ENCODE results near the gene OOSP1.
"Not testable (repeated sequence)": the region's sequence is repeated elsewhere in the genome, so short reads cannot be mapped to it uniquely, and the experiment has no call there.

The OOSP1 gene, protein sequence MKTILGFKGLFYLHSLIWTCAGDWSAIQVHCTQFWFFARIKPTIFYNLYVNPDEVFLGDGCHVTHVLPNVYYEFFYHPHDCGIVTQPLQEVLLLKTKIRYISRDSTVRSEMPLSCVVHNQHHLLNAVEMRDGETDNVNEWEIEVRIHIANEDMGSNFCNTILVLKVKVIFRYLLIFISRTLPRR

DNA sequence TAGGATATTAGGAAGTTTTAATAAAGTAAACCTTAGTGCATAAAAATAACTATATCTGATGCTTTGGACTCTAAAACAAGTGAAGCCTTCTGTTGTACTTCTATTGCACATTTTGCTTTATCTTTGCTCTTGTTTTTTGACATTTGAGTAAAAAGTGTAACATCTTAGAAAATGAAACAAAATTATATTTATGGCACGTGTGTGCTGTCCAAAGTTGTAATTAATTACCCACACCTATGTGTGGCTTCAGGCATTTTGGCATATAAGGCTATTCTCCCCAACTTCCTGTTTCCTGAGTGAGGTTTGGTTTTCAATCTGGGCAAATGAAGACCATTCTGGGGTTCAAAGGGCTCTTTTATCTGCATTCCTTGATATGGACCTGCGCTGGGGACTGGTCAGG, at the start of gene OOSP1:
Gene OOSP1, plus strand, starts transcription at position 301 of the 400 bp plus-strand sequence. Its CDS starts 23 bp downstream, at position 324.
- ATAC-seq = no peak
- Mint-ChIP-seq H3K9me3 (peaks cover 4% of the 10 kb centered on the region), H3K27me3 (peaks cover 13% of the 10 kb centered on the region), H3K27ac (no peak within 1 kb of the TSS), H3K4me3 (no peak within 1 kb of the TSS), H3K36me3 (no peaks in the 10 kb centered on the region), H3K4me1 (peaks cover 8% of the 10 kb centered on the region)

- H3K27me3 Mint-ChIP-seq = peaks cover 26% of the 10 kb centered on the region
- peaks cover 5% of the 10 kb centered on the region for H3K36me3 Mint-ChIP-seq
- H3K27ac Mint-ChIP-seq = no peak overlapping the region
- peaks cover 30% of the 10 kb centered on the region for H3K9me3 Mint-ChIP-seq
- no peaks in the 10 kb centered on the region for H3K4me1 Mint-ChIP-seq
- no peak for ATAC-seq
- H3K4me3 Mint-ChIP-seq = no peak overlapping the region
Observed at GRCh38 chr11:59891781-59892181, 46.5 kb upstream of the OOSP1 start.

- Mint-ChIP-seq H3K36me3 (no peaks in the 10 kb centered on the region), H3K4me1 (no peaks in the 10 kb centered on the region), H3K9me3 (peaks cover 9% of the 10 kb centered on the region), H3K27me3 (peaks cover 14% of the 10 kb centered on the region), H3K4me3 (no peak overlapping the region), H3K27ac (no peak overlapping the region)
- no peak for ATAC-seq
Observed at GRCh38 chr11:59894616-59895015, 43.6 kb upstream of the OOSP1 start.

GRCh38 chr11:59898046-59898445, 40.2 kb upstream of the OOSP1 start:
- H3K9me3 Mint-ChIP-seq = no peaks in the 10 kb centered on the region
- ATAC-seq = no peak
- no peaks in the 10 kb centered on the region for H3K4me1 Mint-ChIP-seq
- H3K27ac Mint-ChIP-seq = no peak overlapping the region
- no peak overlapping the region for H3K4me3 Mint-ChIP-seq
- no peaks in the 10 kb centered on the region for H3K36me3 Mint-ChIP-seq
- peaks cover 14% of the 10 kb centered on the region for H3K27me3 Mint-ChIP-seq

DNA sequence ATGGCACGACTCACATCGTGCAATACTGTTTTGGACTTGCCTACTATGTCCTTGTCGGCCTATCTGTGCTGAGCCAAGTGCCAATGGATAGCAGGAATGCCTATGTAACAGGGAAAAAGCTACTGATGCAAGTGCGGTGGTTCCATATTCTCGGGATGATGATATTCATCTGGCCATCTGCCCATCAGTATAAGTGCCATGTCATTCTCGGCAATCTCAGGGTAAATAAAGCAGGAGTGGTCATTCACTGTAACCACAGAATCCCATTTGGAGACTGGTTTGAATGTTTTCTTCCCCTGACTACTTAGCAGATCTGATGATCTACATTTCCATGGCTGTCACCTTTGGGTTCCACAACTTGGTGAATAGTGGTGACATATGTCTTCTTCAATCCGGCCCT, 39.6 kb upstream of the OOSP1 start:
- Mint-ChIP-seq H3K27ac (no peak overlapping the region), H3K36me3 (no peaks in the 10 kb centered on the region), H3K4me3 (no peak overlapping the region), H3K27me3 (peaks cover 14% of the 10 kb centered on the region), H3K9me3 (no peaks in the 10 kb centered on the region), H3K4me1 (no peaks in the 10 kb centered on the region)
- ATAC-seq = no peak

DNA sequence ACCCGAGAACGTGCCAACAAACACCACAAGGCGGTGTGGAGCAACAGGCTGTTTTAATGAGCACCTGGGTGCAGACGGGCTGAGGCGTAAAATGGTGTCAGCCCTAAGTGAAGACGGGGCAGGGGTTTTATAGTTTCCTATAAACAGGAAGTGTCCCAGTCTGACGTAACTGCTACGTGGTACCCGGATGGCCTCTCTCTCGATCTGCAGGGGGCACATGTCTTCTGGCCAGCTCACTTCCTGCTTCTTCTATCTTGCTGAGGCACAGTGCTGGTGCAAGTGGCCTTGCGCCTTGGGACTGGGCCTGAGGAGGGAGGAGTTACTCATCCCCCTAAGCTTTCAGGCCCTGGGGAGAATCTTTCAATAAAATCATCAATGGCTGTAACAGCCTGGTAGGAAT, 38.7 kb upstream of the OOSP1 start:
- Mint-ChIP-seq H3K36me3 (no peaks in the 10 kb centered on the region), H3K27me3 (peaks cover 14% of the 10 kb centered on the region), H3K27ac (no peak overlapping the region), H3K4me3 (no peak overlapping the region), H3K9me3 (no peaks in the 10 kb centered on the region), H3K4me1 (no peaks in the 10 kb centered on the region)
- ATAC-seq = no peak

DNA sequence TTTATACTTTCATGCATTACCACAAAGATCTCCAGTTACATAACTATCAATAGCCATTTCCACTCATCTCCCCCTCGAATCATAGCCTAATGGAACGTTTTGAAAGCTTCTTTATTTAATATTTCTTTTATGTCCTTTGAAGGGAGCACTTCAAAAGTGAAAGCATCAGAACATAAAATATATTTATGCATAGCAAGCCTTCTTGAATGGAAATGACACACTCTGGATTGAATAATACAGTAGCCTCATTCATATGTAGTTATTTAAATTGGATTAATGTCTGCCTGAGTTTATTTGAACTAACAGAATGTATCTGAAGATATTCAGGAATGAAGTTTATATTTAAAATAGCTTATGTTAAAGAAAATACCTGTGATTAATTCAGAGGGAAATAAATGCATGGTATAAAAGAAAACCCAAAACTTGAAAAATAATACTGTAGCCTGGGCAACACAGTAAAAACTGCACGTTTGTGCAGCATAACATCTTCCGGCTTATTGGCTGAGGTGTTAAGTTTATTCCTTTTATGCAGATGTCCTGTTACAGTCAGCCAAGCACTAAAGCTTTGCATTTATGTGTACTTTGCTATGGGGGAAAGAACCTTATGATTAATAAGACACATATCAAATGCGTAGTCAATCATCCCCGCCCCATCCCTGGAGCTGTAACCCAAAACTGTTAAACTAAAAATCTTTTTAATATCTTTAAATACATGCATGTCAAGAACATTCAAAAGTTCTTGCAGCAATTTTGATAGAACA, 37.7 kb upstream of the OOSP1 start:
- no peaks in the 10 kb centered on the region for H3K4me1 Mint-ChIP-seq
- H3K4me3 Mint-ChIP-seq = no peak overlapping the region
- no peaks in the 10 kb centered on the region for H3K36me3 Mint-ChIP-seq
- H3K27ac Mint-ChIP-seq = no peak overlapping the region
- H3K9me3 Mint-ChIP-seq = no peaks in the 10 kb centered on the region
- no peak for ATAC-seq
- peaks cover 8% of the 10 kb centered on the region for H3K27me3 Mint-ChIP-seq

DNA sequence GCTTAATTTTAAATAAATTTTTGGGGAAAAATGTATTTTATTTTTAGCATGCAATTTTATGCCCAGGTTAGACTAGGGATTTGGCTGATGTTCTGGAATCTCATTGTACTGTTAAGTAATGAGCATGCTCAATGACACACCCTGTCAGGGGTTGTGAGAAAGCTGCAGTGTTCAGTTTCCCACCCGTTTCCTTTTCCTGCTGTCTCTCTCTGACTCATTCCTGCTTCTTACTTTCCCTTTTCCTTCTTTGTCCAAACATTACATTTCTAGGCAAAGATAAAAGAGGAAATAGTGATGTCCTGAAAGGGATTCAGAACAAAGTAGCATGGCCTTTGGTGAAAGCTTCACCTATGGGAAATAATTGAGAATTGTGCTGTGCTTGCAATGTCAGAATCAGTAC, 36.9 kb upstream of the OOSP1 start:
- Mint-ChIP-seq H3K4me1 (no peaks in the 10 kb centered on the region), H3K9me3 (no peaks in the 10 kb centered on the region), H3K4me3 (no peak overlapping the region), H3K27ac (no peak overlapping the region), H3K27me3 (peaks cover under 1% of the 10 kb centered on the region), H3K36me3 (no peaks in the 10 kb centered on the region)
- no peak for ATAC-seq

- ATAC-seq, H3K27me3 Mint-ChIP-seq, H3K36me3 Mint-ChIP-seq, H3K4me3 Mint-ChIP-seq, H3K27ac Mint-ChIP-seq, H3K9me3 Mint-ChIP-seq, H3K4me1 Mint-ChIP-seq: not testable (repeated sequence)
Observed at GRCh38 chr11:59903569-59903968, 34.7 kb upstream of the OOSP1 start.

- Mint-ChIP-seq H3K9me3 (peaks cover 26% of the 10 kb centered on the region), H3K4me1 (no peaks in the 10 kb centered on the region), H3K27me3 (peaks cover 9% of the 10 kb centered on the region), H3K36me3 (peaks cover 5% of the 10 kb centered on the region), H3K27ac (no peak overlapping the region), H3K4me3 (no peak overlapping the region)
- ATAC-seq = no peak
Observed at GRCh38 chr11:59918480-59918879, 19.8 kb upstream of the OOSP1 start.

GRCh38 chr11:59918987-59919589, 19.1 kb upstream of the OOSP1 start:
- Mint-ChIP-seq H3K27ac (no peak overlapping the region), H3K4me3 (no peak overlapping the region), H3K9me3 (peaks cover 29% of the 10 kb centered on the region), H3K36me3 (peaks cover 5% of the 10 kb centered on the region), H3K4me1 (no peaks in the 10 kb centered on the region), H3K27me3 (peaks cover 9% of the 10 kb centered on the region)
- no peak for ATAC-seq

GRCh38 chr11:59923813-59924212, 14.4 kb upstream of the OOSP1 start:
- no peaks in the 10 kb centered on the region for H3K4me1 Mint-ChIP-seq
- H3K27me3 Mint-ChIP-seq = peaks cover 9% of the 10 kb centered on the region
- H3K36me3 Mint-ChIP-seq = peaks cover 11% of the 10 kb centered on the region
- H3K4me3 Mint-ChIP-seq = no peak overlapping the region
- H3K27ac Mint-ChIP-seq = no peak overlapping the region
- ATAC-seq = no peak
- peaks cover 38% of the 10 kb centered on the region for H3K9me3 Mint-ChIP-seq

DNA sequence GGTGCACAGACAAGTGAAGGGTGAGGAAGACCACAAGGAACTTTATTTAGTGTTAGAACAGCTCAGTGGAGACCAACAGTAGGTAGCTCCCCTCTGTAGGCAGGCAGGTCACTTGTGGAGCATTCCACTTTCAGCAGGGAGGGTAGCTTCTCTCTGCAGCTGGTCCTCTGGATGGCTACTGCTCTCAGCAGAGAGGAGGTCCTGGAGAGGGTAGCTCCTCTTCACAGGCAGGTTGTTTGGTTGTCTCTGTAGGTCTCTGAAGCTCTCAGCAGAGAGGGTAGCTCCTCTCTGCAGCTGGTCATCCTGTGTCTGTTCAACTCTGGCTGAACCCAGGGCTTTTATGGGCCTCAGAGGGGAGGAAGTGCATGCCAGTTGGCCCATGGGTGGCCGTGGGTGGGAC, 6.5 kb upstream of the OOSP1 start:
- H3K4me3 Mint-ChIP-seq = no peak overlapping the region
- ATAC-seq = no peak
- peaks cover 11% of the 10 kb centered on the region for H3K9me3 Mint-ChIP-seq
- H3K36me3 Mint-ChIP-seq = peaks cover 6% of the 10 kb centered on the region
- no peaks in the 10 kb centered on the region for H3K27me3 Mint-ChIP-seq
- no peak overlapping the region for H3K27ac Mint-ChIP-seq
- no peaks in the 10 kb centered on the region for H3K4me1 Mint-ChIP-seq

GRCh38 chr11:59938718-59939117, 486 bp downstream of the OOSP1 start:
- ATAC-seq = no peak
- Mint-ChIP-seq H3K27me3 (peaks cover 19% of the 10 kb centered on the region), H3K27ac (no peak overlapping the region), H3K4me3 (no peak overlapping the region), H3K9me3 (peaks cover 4% of the 10 kb centered on the region), H3K4me1 (peaks cover 8% of the 10 kb centered on the region), H3K36me3 (no peaks in the 10 kb centered on the region)

- Mint-ChIP-seq H3K27ac (no peak overlapping the region), H3K36me3 (no peaks in the 10 kb centered on the region), H3K27me3 (peaks cover 25% of the 10 kb centered on the region), H3K4me1 (peaks cover 8% of the 10 kb centered on the region), H3K4me3 (no peak overlapping the region), H3K9me3 (peaks cover 4% of the 10 kb centered on the region)
- ATAC-seq = no peak
Observed at GRCh38 chr11:59939482-59939881, 1.2 kb downstream of the OOSP1 start.

DNA sequence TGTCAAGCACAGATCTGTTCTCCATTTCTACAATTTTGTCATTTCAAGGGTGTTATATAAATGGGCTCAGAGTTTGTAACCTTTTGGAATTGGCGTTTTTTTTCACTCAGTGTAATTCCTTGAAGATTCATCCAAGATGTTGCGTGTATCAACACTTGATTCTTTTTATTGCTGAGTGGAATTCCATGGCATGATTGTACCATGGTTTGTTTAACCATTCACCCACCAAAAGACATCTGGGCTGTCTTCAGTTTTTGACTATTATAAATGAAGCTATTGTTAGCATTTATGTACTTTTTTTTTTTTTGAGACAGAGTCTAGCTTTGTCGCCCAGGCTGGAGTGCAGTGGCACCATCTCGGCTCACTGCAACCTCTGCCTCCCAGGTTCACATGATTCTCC, 2.9 kb downstream of the OOSP1 start:
- Mint-ChIP-seq H3K4me3 (no peak overlapping the region), H3K4me1 (peaks cover 8% of the 10 kb centered on the region), H3K36me3 (no peaks in the 10 kb centered on the region), H3K27ac (no peak overlapping the region), H3K27me3 (peaks cover 41% of the 10 kb centered on the region), H3K9me3 (peaks cover 7% of the 10 kb centered on the region)
- no peak for ATAC-seq
